ENCODE results near the gene CARS1.

Gene CARS1

DNA sequence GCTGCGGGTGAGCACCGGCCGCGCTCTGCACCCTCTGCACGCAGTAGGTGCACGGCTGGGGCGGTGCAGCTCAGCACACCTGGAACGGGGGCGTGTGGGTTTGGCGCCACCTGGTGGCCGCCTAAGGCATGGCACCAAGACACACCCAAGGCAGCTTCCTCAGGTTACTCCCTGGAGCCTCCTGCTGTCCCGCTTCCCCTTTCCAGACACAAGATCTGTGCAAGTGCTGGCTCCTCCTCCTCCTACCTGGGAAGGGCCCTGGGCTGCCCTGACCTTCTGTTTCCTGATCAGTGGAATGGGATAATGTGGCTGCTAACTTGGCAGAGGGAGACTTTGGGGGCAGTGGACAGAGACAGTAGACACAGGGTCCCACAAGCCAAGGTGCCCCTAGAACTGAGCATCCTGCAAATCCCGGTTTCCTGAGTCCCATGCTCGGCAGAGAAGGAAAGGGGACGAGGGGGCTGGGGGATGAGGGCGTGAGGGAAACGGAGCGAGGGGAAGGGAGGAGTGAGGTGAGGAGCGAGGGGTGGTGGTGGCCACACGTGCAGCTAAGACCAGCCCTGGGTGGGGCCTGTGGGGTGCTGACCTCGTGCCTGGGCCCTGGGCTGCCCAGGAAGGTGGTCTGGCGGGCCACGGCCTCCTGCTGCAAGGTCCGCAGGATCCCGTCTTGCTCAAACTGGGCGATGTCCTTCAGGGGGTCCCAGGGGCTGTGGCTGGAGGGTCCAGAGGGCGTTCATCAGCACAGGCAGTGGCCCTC lies 34.8 kb upstream of the CARS1 start:
- Histone ChIP-seq H3K27ac (ENCODE audit: poor library complexity, severe bottlenecking) (no peak overlapping the region), H3K27me3 (ENCODE audit: insufficient read depth, poor library complexity, severe bottlenecking) (no peaks in the 10 kb centered on the region), H3K4me1 (ENCODE audit: insufficient read depth, poor library complexity, severe bottlenecking) (peaks cover 19% of the 10 kb centered on the region), H3K36me3 (ENCODE audit: low read depth) (no peaks in the 10 kb centered on the region), H3K4me3 (ENCODE audit: severe bottlenecking) (no peak overlapping the region), H3K9me3 (ENCODE audit: severe bottlenecking) (no peaks in the 10 kb centered on the region)
- DNase-seq (ENCODE audit: low spot score) (peak; percentile 82), ATAC-seq (ENCODE audit: low read depth) (peak; percentile 82)
- TF ChIP-seq, protein P1, sequence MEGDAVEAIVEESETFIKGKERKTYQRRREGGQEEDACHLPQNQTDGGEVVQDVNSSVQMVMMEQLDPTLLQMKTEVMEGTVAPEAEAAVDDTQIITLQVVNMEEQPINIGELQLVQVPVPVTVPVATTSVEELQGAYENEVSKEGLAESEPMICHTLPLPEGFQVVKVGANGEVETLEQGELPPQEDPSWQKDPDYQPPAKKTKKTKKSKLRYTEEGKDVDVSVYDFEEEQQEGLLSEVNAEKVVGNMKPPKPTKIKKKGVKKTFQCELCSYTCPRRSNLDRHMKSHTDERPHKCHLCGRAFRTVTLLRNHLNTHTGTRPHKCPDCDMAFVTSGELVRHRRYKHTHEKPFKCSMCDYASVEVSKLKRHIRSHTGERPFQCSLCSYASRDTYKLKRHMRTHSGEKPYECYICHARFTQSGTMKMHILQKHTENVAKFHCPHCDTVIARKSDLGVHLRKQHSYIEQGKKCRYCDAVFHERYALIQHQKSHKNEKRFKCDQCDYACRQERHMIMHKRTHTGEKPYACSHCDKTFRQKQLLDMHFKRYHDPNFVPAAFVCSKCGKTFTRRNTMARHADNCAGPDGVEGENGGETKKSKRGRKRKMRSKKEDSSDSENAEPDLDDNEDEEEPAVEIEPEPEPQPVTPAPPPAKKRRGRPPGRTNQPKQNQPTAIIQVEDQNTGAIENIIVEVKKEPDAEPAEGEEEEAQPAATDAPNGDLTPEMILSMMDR (IDR thresholded peaks at IDR 0.05; ENCODE audit: poor library complexity, severe bottlenecking), result peak; percentile 97

DNA sequence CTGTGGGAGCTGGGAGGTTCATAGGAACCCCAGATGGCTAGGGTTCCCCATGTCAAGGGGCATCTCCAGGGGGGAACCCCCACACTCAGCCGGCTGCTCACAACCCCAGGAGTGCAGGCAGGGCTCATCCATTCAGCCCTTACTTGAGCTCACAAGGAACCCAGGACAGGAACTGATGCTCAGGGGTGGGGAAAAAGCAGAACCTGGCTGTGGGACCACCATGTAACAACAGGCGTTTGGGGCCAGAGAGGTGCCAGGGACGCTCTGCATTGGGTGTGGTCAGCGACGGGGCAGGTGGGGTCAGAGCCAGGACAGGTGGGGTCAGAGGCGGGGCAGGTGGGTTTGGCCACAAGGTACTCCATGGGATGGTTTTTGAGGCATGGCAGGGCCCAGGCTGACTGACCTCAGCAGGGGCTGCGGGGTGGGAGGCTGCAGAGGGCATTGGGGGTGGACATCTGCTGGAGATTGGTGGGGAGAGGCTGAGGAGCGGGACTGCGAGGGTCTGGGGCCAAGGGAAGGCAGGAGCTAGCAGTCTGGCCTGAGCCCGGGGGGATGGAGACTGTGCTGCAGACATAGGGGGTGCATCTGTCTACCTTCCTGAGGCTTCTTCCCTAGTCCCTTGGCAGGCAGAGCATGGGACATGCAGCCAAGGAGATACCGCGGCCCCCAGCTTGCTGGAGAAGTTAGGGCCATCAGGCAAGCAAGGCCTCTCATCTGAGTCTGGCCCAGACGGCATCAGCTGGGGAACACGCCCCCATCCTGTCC lies 34.0 kb upstream of the CARS1 start:
- Histone ChIP-seq H3K27ac (ENCODE audit: poor library complexity, severe bottlenecking) (no peak overlapping the region), H3K36me3 (ENCODE audit: low read depth) (no peaks in the 10 kb centered on the region), H3K27me3 (ENCODE audit: insufficient read depth, poor library complexity, severe bottlenecking) (no peaks in the 10 kb centered on the region), H3K4me1 (ENCODE audit: insufficient read depth, poor library complexity, severe bottlenecking) (peaks cover 19% of the 10 kb centered on the region), H3K9me3 (ENCODE audit: severe bottlenecking) (no peaks in the 10 kb centered on the region), H3K4me3 (ENCODE audit: severe bottlenecking) (no peak overlapping the region)
- TF ChIP-seq, protein P1 (IDR thresholded peaks at IDR 0.05; ENCODE audit: poor library complexity, severe bottlenecking), result no peak
- DNase-seq (ENCODE audit: low spot score) (peak; percentile 54), ATAC-seq (ENCODE audit: low read depth) (peak; percentile 4; the same call in 2 of the 3 replicates)

DNA sequence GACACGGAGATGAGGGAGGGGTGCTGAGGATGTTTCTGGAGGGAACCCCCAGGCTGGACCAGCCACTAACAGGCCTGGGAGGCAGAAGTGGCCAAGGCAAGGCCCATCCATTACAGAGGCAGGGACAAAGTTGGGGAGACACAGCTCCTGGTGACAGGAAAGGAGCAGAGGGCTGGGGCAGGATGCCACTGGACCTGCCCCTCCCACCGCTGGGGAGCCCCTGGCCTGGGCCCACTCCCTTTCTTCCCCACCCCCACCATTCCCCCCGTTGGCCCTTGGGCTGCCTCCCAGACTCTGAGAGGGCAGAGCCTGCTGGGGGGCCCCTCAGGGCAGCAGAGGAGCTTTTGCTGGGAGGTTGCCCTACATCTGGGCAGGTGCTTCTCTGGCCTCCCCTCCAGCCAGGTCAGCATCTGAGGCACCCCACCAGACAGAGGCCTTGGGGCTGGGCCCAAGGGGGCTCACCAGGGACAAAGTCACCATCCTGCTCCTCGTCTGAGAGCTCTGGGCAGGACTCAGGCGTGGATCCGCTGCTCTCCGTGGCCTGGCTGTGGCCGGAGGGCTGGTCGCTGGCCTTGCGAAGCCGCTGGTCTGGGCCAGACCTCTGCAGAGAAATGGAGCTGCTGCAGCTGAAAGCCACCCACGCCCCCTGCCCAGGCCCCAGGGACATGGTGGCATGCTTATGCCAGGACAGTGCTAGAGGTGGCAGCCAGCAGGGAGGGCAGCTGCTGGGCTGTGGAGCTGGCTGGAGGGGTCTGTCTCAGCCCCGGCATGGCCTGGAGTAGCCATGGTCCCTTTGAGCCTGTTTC lies 33.1 kb upstream of the CARS1 start:
- ATAC-seq (ENCODE audit: low read depth), result no peak
- H3K36me3 ChIP-seq (ENCODE audit: low read depth), result no peaks in the 10 kb centered on the region
- no peaks in the 10 kb centered on the region for H3K27me3 ChIP-seq (ENCODE audit: insufficient read depth, poor library complexity, severe bottlenecking)
- no peak overlapping the region for H3K27ac ChIP-seq (ENCODE audit: poor library complexity, severe bottlenecking)
- DNase-seq (ENCODE audit: low spot score), result peak; percentile 47
- H3K4me3 ChIP-seq (ENCODE audit: severe bottlenecking), result no peak overlapping the region
- H3K4me1 ChIP-seq (ENCODE audit: insufficient read depth, poor library complexity, severe bottlenecking), result peaks cover 9% of the 10 kb centered on the region
- H3K9me3 ChIP-seq (ENCODE audit: severe bottlenecking), result no peaks in the 10 kb centered on the region
- TF ChIP-seq, protein P1 (IDR thresholded peaks at IDR 0.05; ENCODE audit: poor library complexity, severe bottlenecking), result no peak

DNA sequence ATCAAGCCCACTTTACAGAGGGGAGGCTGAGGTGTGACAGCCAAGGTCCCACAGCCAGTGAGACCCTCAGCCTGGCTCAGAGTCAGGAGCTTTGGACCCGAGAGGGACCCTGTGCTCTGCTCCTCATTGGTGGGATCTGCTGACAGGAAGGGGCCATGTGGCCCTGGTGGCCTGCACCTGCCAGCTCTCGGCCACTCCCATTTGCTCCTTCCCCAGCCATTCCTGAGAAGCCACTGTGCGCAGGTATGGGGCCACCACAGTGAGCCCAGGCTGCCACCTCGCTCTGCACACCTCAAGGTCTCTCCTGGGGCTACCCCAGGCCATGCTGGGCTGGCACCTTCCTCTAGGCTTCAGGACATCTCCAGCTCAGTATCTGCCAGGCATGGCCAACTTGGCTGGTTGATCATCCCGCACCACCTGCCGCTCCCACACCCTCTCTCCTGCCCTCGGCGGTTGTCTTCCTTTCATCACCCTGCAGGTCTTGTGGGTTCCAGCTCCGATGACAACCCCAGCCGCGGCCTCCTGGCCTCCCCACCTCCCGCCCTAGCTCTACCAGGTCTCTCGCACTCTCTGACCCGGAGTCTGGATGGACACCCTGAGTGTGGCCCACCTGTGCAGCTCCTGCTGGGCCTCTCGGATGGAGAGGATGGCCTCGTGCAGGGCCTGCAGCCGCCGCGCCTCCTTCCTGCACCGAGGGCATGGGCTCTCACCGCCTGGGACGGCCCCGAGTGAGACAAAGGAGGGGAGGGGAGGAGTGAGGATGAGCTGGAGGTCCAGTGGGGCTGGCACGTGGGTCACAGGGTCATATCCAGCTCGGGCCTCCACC lies 32.2 kb upstream of the CARS1 start:
- H3K27me3 ChIP-seq (ENCODE audit: insufficient read depth, poor library complexity, severe bottlenecking), result no peaks in the 10 kb centered on the region
- DNase-seq (ENCODE audit: low spot score) (peak; percentile 60), ATAC-seq (ENCODE audit: low read depth) (no peak)
- H3K4me1 ChIP-seq (ENCODE audit: insufficient read depth, poor library complexity, severe bottlenecking), result peaks cover 6% of the 10 kb centered on the region
- TF ChIP-seq, protein P1 (IDR thresholded peaks at IDR 0.05; ENCODE audit: poor library complexity, severe bottlenecking), result no peak
- no peaks in the 10 kb centered on the region for H3K36me3 ChIP-seq (ENCODE audit: low read depth)
- H3K9me3 ChIP-seq (ENCODE audit: severe bottlenecking), result no peaks in the 10 kb centered on the region
- no peak overlapping the region for H3K27ac ChIP-seq (ENCODE audit: poor library complexity, severe bottlenecking)
- no peak overlapping the region for H3K4me3 ChIP-seq (ENCODE audit: severe bottlenecking)
